NCI-H2081 treated with DMSO at 0.1 percent for 48 hours (cell line): ENCODE data around the gene TSEN2.
"Not testable (repeated sequence)": the region's sequence is repeated elsewhere in the genome, so short reads cannot be mapped to it uniquely, and the experiment has no call there.

Experiments used
- DNase-seq: peaks from one replicate; lab custom pipeline; 2025; lab: John Stamatoyannopoulos, UW

The TSEN2 gene

DNA sequence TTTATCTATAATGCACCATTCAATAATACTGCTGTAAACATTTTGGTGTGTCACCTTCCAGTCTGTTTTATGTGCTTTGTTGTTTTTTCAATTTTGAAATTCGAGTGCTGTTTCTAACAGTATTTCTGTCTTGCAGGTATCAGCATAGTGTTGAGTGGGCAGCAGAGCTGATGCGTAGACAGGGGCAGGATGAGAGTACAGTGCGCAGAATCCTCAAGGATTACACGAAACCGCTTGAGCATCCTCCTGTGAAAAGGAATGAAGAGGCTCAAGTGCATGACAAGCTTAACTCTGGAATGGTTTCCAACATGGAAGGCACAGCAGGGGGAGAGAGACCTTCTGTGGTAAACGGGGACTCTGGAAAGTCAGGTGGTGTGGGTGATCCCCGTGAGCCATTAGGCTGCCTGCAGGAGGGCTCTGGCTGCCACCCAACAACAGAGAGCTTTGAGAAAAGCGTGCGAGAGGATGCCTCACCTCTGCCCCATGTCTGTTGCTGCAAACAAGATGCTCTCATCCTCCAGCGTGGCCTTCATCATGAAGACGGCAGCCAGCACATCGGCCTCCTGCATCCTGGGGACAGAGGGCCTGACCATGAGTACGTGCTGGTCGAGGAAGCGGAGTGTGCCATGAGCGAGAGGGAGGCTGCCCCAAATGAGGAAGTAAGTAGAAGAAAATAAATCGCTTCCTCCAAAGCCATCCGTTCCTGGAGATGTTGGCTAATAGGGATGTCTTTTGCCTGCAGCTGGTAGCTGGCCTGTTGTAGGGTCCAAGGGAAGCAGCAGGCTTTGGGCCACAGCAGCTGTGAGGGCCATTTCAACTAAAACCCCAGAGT is 19.1 kb downstream of the TSEN2 start:
- no peak for DNase-seq

- no peak for DNase-seq
Measured at GRCh38 chr3:12506201-12506709, 22.0 kb downstream of the TSEN2 start.

DNA sequence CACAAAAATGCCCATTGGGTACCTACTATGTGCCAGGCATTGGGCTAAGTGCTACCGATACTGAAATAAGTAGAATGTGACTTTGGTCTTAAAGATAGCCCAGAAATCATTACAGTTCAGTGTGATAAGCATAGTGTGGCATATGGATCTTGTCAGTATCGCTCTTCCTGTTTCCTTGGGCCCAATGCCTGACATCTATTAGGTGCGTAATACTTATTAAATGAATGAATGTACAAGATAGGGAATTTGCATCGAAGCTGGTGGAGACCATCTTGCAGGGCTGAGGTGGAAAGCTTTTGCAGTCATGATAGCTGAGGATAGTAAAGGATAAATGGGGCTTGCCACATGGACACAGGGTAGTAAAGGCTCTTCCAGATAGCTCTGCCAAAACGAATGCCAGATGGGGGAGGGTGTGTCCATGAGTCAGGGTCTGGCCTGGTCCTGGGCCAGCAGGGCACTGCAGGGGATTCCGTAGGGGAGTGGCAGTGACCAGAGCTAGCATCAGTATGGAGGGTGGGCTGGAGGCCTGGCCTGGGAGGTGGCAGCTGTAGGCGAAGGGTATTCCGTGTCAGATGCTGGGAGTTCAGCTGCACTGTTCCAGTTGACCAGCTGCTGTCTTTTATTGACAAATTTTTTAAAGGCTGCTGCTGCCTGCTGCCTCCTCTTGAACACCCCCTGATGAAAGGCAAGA is 23.5 kb downstream of the TSEN2 start:
- no peak for DNase-seq

- DNase-seq: no peak
Measured at GRCh38 chr3:12508291-12508700, 24.0 kb downstream of the TSEN2 start.

DNA sequence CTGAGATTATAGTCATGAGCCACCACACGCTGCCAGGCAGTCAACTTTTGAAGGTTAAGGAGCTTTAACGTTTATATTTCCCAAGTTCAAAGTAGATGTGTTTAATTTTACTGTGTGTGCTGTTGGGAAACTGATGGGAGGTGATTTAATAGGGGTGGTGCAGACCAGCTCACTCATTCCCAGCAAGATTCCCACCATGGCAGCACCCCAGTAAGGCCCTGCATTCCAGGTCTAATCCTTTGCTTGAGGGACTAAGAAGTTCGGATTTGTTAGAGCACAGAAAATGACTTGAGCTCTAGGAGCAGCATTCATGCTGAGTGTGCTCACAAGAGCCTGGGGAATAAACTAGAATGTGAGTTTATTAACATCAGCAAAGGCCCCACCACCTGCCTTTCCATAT is 25.2 kb downstream of the TSEN2 start:
- no peak for DNase-seq

GRCh38 chr3:12512534-12513118 is 28.3 kb downstream of the TSEN2 start:
- DNase-seq: no peak

- no peak for DNase-seq
Measured at GRCh38 chr3:12513694-12514446, 29.6 kb downstream of the TSEN2 start.

GRCh38 chr3:12515631-12516030 is 31.4 kb downstream of the TSEN2 start:
- no peak for DNase-seq

GRCh38 chr3:12516873-12517272 is 32.6 kb downstream of the TSEN2 start:
- DNase-seq: no peak

DNA sequence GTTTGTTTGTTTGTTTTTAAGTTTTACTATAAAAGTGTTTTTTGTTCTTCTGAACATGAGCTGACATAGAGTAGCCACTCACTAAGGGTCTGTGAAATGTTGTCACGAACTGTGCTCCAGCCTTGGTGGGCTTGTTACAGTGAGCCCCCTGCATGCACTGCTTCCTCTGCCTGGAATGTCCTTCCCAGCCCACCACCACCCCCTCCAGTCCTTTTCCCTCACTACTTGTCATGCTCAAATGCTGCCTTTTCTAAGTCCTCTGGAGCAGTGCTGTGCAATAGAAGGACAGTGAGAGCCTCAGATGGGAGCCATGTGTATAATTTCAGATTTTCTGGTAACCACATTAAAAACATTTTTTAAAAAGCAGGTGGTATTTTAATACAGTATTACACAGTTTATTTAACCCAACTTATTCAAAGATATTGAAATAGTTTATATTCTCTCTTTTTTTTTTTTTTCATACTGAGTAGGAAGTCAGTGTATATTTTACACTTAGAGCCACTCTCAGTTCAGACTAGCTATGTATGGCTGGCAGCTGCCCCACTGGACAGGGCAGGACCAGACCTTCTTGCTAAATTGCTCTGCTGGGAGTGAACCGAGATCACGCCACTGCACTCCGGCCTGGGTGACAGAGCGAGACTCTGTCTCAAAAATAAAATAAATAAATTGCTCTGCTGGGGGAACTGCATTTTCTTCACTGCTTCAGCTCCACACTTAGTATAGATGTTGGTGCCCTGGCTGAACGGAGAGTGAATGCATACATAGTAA is 34.2 kb downstream of the TSEN2 start:
- DNase-seq: no peak

GRCh38 chr3:12521010-12521409 is 36.7 kb downstream of the TSEN2 start:
- no peak for DNase-seq

DNA sequence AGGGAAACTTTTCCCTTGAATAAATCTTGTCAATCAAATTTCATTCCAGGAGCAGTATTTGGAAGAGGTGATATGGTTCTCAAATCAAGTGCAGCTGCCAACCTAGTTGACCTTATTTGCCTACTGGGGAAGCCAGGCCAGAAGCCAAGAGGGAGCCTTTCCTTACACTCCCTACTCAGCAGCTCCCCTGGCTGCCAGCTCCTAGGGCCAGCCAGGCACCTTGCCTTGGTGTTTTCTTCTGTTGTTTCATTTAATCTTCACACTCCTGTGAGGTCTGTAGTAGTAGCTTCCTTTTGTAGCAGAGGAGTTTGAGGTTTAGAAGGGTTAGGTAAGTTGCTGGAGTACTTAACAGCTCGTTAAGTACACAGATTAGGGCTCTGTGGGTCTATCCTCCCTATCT is 38.4 kb downstream of the TSEN2 start:
- no peak for DNase-seq

DNA sequence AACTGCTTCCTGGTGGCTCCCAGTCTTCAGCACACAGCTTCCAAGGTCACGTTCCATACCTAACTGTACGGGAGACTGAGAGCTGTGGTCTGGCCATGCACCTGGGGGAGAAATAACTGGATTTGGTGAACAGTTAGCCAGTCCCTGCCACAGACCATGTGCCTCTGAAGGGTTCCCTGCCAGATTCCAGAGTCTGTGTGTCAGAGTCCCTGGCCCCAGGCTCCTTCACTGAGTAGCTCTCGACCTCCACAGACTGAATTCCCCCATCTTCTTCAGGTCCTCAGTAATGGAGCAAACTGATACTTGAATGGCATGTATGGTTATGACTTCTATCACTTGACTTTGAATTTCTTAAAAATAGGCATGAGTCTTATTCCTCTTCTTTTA is 43.5 kb downstream of the TSEN2 start:
- no peak for DNase-seq

- no peak for DNase-seq
Measured at GRCh38 chr3:12532182-12532581, 47.9 kb downstream of the TSEN2 start.

- DNase-seq: no peak
Measured at GRCh38 chr3:12536423-12536822, 52.1 kb downstream of the TSEN2 start.

GRCh38 chr3:12541625-12542024 is 57.3 kb downstream of the TSEN2 start:
- DNase-seq: no peak

GRCh38 chr3:12543497-12543896 is 59.2 kb downstream of the TSEN2 start:
- not testable (repeated sequence) for DNase-seq

DNA sequence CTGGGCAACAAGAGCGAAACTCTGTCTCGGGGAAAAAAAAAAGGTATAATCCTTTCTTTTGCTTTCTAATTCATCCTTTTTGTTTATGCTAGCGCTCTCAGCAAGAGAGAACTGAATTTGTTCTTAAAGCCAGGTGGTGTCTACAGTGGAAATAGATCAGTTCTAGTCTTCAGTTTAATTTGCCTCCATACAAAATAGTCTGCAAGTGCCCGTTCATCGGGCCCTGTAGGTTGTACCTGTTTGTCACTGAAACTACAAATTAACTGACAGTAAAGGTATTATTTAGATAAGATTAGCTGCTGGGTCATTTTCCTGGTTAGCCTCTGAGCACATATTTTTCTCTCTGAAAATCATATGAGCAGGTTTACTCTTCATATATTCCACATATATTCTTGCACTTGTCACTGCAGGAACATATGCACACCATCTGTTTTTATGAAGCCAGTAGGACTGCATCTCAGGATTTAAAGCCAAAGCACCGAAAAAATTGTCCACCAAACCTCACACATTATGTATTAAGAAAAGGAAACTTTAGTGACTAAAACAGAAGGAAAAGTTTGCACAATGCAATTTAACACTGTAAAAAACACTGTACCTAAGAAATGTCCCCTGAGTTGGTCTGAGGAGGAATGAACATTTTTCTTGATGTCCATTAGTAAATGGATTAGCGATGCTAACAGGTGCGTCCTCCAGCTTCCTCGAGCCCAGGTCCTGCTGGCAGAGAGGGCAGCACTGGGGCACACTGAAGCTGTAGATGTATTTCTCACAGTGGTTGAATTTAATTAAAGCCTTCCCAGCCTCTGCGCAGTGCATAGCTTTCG is 60.6 kb downstream of the TSEN2 start:
- DNase-seq: no peak

GRCh38 chr3:12545473-12545791 is 61.2 kb downstream of the TSEN2 start, which contains the start of gene MKRN2OS:
Gene MKRN2OS, minus strand, starts transcription at chr3:12545499. Its CDS starts 35 bp downstream, at chr3:12545464.
- no peak for DNase-seq

DNA sequence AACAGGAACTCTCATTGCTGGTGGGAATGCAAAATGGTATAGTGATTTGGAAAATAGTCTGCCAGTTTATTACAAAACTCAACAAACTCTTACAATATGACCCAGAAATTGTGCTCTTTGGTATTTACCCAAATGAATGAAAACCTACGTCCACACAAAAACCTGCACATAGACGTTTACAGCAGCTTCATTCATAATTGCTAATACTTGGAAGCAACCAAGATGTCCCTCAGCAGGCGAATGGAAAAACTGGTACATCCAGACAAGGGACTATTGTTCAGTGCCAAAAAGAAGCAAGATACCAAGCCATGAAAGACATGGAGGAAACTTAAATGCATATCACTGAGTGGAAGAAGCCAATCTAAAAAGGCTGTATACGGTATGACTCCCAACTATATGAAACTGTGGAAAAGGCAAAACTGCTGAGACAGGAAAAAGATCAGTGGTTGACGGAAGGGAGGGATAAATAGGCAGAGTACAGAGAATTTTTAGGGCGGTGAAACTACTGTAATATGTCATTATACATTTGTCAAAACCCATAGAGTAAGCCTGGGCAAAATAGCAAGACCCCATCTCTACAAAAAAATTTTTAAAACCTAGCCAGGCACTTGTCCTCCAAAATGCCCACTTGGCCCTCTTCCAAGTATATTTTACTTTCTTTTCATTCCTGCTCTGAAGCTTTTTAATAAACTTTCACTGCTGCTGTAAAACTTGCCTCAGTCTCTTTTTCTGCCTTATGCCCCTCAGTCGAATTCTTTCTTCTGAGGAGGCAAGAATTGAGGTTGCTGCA is 65.9 kb downstream of the TSEN2 start:
- no peak for DNase-seq
